H9 (cell line): ENCODE data around the gene ZDHHC11. TPM values are rescaled to one million over a fixed set of nuclear protein-coding genes. Genes with fewer than 3 reads are reported as not detected.

ENCODE experiments used
- DNase-seq: peaks from one replicate; pipeline ENCODE4 v3.0.0-alpha.2; 2017
- H2AFZ ChIP-seq: one replicate; pipeline ENCODE4 v1.6.1; 2013; ENCODE audit warnings: mild to moderate bottlenecking, low read length, control low read depth, moderate library complexity
- H2AK5ac ChIP-seq: 2 replicates; pipeline ENCODE4 v1.6.1; 2013; ENCODE audit warnings: low read length, control low read depth, mixed read lengths; ENCODE audit not compliant: insufficient read length
- H2BK120ac ChIP-seq: one replicate; pipeline ENCODE4 v1.6.1; 2013; ENCODE audit warnings: low read depth, mild to moderate bottlenecking, low read length, control low read depth, inconsistent platforms; ENCODE audit not compliant: poor library complexity, severe bottlenecking
- H2BK12ac ChIP-seq: 2 replicates; pipeline ENCODE4 v1.6.1; 2013; ENCODE audit warnings: low read length, control low read depth, mixed read lengths, low read depth; ENCODE audit not compliant: insufficient read length
- H2BK15ac ChIP-seq: 2 replicates; pipeline ENCODE4 v1.6.1; 2013; ENCODE audit warnings: low read depth, low read length, control low read depth
- H2BK20ac ChIP-seq: one replicate; pipeline ENCODE4 v1.6.1; 2013; ENCODE audit warnings: low read depth, mild to moderate bottlenecking, low read length, control low read depth, inconsistent platforms; ENCODE audit not compliant: poor library complexity, severe bottlenecking
- H2BK5ac ChIP-seq: 2 replicates; pipeline ENCODE4 v1.6.1; 2013; ENCODE audit warnings: low read length, control low read depth, mixed read lengths; ENCODE audit not compliant: insufficient read length
- H3K14ac ChIP-seq: 2 replicates; pipeline ENCODE4 v1.6.1; 2013; ENCODE audit warnings: low read length, control low read depth; ENCODE audit not compliant: insufficient read depth
- H3K18ac ChIP-seq: 2 replicates; pipeline ENCODE4 v1.6.1; 2013; ENCODE audit warnings: low read depth, mild to moderate bottlenecking, mixed read lengths, low read length, control low read depth; ENCODE audit not compliant: insufficient read length
- H3K23ac ChIP-seq: 2 replicates; pipeline ENCODE4 v1.6.1; 2013; ENCODE audit warnings: low read length, control low read depth, mixed read lengths, low read depth; ENCODE audit not compliant: insufficient read length
- H3K23me2 ChIP-seq: 2 replicates; pipeline ENCODE4 v1.6.1; 2013; ENCODE audit warnings: low read depth, mild to moderate bottlenecking, mixed read lengths, low read length, control low read depth; ENCODE audit not compliant: insufficient read length, poor library complexity, severe bottlenecking
- H3K27ac ChIP-seq: 2 replicates; pipeline ENCODE4 v1.5.1; 2013; ENCODE audit warnings: low read length, control low read depth, mixed read lengths, low read depth; ENCODE audit not compliant: insufficient read length
- H3K27me3 ChIP-seq: 2 replicates; pipeline ENCODE4 v1.6.1; 2013; ENCODE audit warnings: low read length, control low read depth, inconsistent platforms; ENCODE audit not compliant: insufficient read depth
- H3K4ac ChIP-seq: 2 replicates; pipeline ENCODE4 v1.6.1; 2013; ENCODE audit warnings: low read depth, mild to moderate bottlenecking, control low read depth, inconsistent platforms, low read length, moderate library complexity
- H3K4me1 ChIP-seq: 2 replicates; pipeline ENCODE4 v1.6.1; 2013; ENCODE audit warnings: low read length, control low read depth, inconsistent platforms; ENCODE audit not compliant: insufficient read depth
- H3K4me2 ChIP-seq: 2 replicates; pipeline ENCODE4 v1.6.1; 2013; ENCODE audit warnings: low read length, control low read depth, mixed read lengths; ENCODE audit not compliant: insufficient read length, insufficient read depth
- H3K56ac ChIP-seq: 2 replicates; pipeline ENCODE4 v1.6.1; 2013; ENCODE audit warnings: low read depth, mild to moderate bottlenecking, mixed read lengths, low read length, control low read depth; ENCODE audit not compliant: insufficient read length
- H3K79me1 ChIP-seq: 2 replicates; pipeline ENCODE4 v1.6.1; 2013; ENCODE audit warnings: low read depth, mild to moderate bottlenecking, moderate library complexity, low read length, control low read depth, inconsistent platforms; ENCODE audit not compliant: insufficient read depth, poor library complexity, severe bottlenecking
- H3K79me2 ChIP-seq: 2 replicates; pipeline ENCODE4 v1.6.1; 2013; ENCODE audit warnings: low read length, control low read depth, inconsistent platforms; ENCODE audit not compliant: insufficient read depth
- H3K9ac ChIP-seq: 2 replicates; pipeline ENCODE4 v1.6.1; 2013; ENCODE audit warnings: low read length, control low read depth, mixed read lengths; ENCODE audit not compliant: insufficient read length; ENCODE audit errors: extremely low read depth
- H3K9me3 ChIP-seq: one replicate; pipeline ENCODE4 v1.6.1; 2013; ENCODE audit warnings: low read depth, low read length, inconsistent platforms; ENCODE audit not compliant: control insufficient read depth
- H3T11ph ChIP-seq: one replicate; pipeline ENCODE4 v1.6.1; 2013; ENCODE audit warnings: mild to moderate bottlenecking, low read length, control low read depth, inconsistent platforms
- H4K20me1 ChIP-seq: one replicate; pipeline ENCODE4 v1.6.1; 2013; ENCODE audit not compliant: control insufficient read depth, insufficient read length, insufficient read depth
- H4K5ac ChIP-seq: 2 replicates; pipeline ENCODE4 v1.6.1; 2013; ENCODE audit warnings: low read depth, mild to moderate bottlenecking, mixed read lengths, low read length, control low read depth; ENCODE audit not compliant: insufficient read length
- H4K8ac ChIP-seq: replicated peaks from 2 replicates; pipeline ENCODE4 v1.6.1; 2013; ENCODE audit warnings: low read length, control low read depth, mixed read lengths, low read depth; ENCODE audit not compliant: insufficient read length
- H4K91ac ChIP-seq: 2 replicates; pipeline ENCODE4 v1.6.1; 2013; ENCODE audit warnings: low read depth, mild to moderate bottlenecking, moderate library complexity, mixed read lengths, low read length, control low read depth; ENCODE audit not compliant: insufficient read length
- H3K27ac Mint-ChIP-seq, 3 experiments: 2 replicates in 2 of 3; 3 replicates in 1 of 3; pipeline ENCODE4 v1.8.0; 2020 to 2021; ENCODE audit warnings: mixed read lengths in 3 of 3, mild to moderate bottlenecking in 1 of 3, moderate library complexity in 1 of 3
- H3K27me3 Mint-ChIP-seq: 2 replicates; pipeline ENCODE4 v1.8.0; 2021; ENCODE audit warnings: low read depth, mild to moderate bottlenecking, moderate library complexity, mixed read lengths
- H3K36me3 Mint-ChIP-seq, 3 experiments: 2 replicates in 2 of 3; 3 replicates in 1 of 3; pipeline ENCODE4 v1.8.0; 2020 to 2021; ENCODE audit warnings: low read depth in 3 of 3, mixed read lengths in 3 of 3; ENCODE audit not compliant: insufficient read depth in 1 of 3
- H3K4me1 Mint-ChIP-seq, 2 experiments: 2 replicates each; pipeline ENCODE4 v1.8.0; 2020; ENCODE audit warnings: mixed read lengths in 2 of 2
- H3K4me3 Mint-ChIP-seq, 2 experiments: 2 replicates in 1 of 2; 3 replicates in 1 of 2; pipeline ENCODE4 v1.8.0; 2020 to 2021; ENCODE audit warnings: mild to moderate bottlenecking in 2 of 2, mixed read lengths in 2 of 2, moderate library complexity in 1 of 2
- H3K9me3 Mint-ChIP-seq, 2 experiments: 2 replicates in 1 of 2; 3 replicates in 1 of 2; pipeline ENCODE4 v1.8.0; 2020; ENCODE audit warnings: mild to moderate bottlenecking in 2 of 2, mixed read lengths in 2 of 2, moderate library complexity in 1 of 2
- WGBS: extraction: QIAGEN DNeasy Blood & Tissue Kit; methylation state at CpG from one replicate; pipeline ENCODE4 v1.1.7; 2013; ENCODE audit warnings: missing lambda C conversion rate, low lambda C conversion rate, mixed read lengths; ENCODE audit not compliant: insufficient read length; ENCODE audit errors: extremely low coverage; 5-methylcytosine and 5-hydroxymethylcytosine counted together
- total RNA-seq: library from RNA; stranded (reverse); gene quantifications from 2 replicates; pipeline ENCODE4 v1.2.1, GENCODE V29; 2021
- TF ChIP-seq, protein P1 (sequence below): fragments of 200-600 bp; sonication (generic); conservative IDR thresholded peaks from 3 replicates; pipeline ENCODE4 v1.8.0; 2021; ENCODE audit warnings: antibody characterized with exemption, mild to moderate bottlenecking

ZDHHC11 gene
- total RNA-seq, 1 experiment from 2014 or later = 37.6 TPM

DNA sequence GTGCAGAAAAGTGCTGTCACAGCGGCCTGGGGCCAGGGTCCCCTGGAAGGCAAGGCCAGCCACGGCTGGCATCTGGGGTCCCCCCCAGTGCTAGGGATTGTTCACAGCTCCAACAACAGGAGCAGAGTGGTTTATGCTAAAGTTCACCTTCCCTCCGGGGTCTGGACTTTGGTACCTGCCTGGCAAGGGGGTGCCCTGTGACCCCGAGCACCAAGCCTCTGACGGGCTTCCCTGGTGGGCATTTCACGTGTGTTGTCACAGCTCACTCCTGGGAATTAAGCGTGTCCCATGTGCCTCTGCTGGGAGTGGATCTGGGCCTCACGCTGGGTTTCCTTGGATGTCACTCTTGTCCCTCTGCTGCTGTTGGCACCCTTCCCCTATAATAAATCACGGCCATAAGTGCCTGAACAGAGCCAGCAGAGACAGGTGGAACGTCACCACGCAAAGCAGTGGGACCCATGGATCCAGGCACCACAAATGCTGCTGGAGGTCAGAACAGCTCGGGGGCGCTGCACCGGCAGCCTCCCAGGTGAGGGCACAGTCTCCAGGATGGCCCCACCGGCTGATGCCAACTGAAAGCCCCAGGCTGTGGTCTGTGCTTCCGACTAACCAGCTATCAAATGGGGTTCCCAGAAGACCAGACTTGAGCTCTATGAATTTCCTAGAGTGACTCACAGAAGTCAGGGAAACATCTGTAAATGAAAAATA, 17.8 kb upstream of the ZDHHC11 start:
- H3K23ac ChIP-seq = no peak overlapping the region
- no peak overlapping the region for H3K4ac ChIP-seq
- no peaks in the 10 kb centered on the region for H3K23me2 ChIP-seq
- peaks cover 2% of the 10 kb centered on the region for H4K20me1 ChIP-seq
- H3K4me1 ChIP-seq = no peaks in the 10 kb centered on the region
- Mint-ChIP-seq H3K27ac (no peak overlapping the region), H3K4me3 (no peak overlapping the region), H3K4me1 (peaks cover 0 to 6% of the 10 kb centered on the region in 2 experiments; a peak in 3 of 4 replicates), H3K27me3 (no peaks in the 10 kb centered on the region), H3K9me3 (no peaks in the 10 kb centered on the region), H3K36me3 (peaks cover 55 to 98% (median 78%) of the 10 kb centered on the region in 3 experiments; a peak in 6 of 7 replicates)
- H3K4me2 ChIP-seq = no peak overlapping the region
- H2BK5ac ChIP-seq = no peak overlapping the region
- no peak overlapping the region for H2AFZ ChIP-seq
- H3K9me3 ChIP-seq = no peaks in the 10 kb centered on the region
- no peak overlapping the region for H2AK5ac ChIP-seq
- DNase-seq = no peak
- H2BK12ac ChIP-seq = no peak overlapping the region
- H3K18ac ChIP-seq = no peak overlapping the region
- H3K27ac ChIP-seq = no peak overlapping the region
- no peak overlapping the region for H3K9ac ChIP-seq
- H3T11ph ChIP-seq = no peak overlapping the region
- H3K79me1 ChIP-seq = no peaks in the 10 kb centered on the region
- TF ChIP-seq, protein P1, sequence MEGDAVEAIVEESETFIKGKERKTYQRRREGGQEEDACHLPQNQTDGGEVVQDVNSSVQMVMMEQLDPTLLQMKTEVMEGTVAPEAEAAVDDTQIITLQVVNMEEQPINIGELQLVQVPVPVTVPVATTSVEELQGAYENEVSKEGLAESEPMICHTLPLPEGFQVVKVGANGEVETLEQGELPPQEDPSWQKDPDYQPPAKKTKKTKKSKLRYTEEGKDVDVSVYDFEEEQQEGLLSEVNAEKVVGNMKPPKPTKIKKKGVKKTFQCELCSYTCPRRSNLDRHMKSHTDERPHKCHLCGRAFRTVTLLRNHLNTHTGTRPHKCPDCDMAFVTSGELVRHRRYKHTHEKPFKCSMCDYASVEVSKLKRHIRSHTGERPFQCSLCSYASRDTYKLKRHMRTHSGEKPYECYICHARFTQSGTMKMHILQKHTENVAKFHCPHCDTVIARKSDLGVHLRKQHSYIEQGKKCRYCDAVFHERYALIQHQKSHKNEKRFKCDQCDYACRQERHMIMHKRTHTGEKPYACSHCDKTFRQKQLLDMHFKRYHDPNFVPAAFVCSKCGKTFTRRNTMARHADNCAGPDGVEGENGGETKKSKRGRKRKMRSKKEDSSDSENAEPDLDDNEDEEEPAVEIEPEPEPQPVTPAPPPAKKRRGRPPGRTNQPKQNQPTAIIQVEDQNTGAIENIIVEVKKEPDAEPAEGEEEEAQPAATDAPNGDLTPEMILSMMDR = no peak
- H4K91ac ChIP-seq = no peak overlapping the region
- no peak overlapping the region for H4K8ac ChIP-seq
- H3K27me3 ChIP-seq = no peaks in the 10 kb centered on the region
- H2BK120ac ChIP-seq = no peak overlapping the region
- no peak overlapping the region for H3K14ac ChIP-seq
- WGBS = no CpG with 5 or more reads among the region's 16 CpGs
- no peak overlapping the region for H2BK20ac ChIP-seq
- H2BK15ac ChIP-seq = no peak overlapping the region
- H3K56ac ChIP-seq = no peak overlapping the region
- H3K79me2 ChIP-seq = no peaks in the 10 kb centered on the region
- H4K5ac ChIP-seq = no peak overlapping the region
